ENCODE results near the gene MLN.

The MLN gene

DNA sequence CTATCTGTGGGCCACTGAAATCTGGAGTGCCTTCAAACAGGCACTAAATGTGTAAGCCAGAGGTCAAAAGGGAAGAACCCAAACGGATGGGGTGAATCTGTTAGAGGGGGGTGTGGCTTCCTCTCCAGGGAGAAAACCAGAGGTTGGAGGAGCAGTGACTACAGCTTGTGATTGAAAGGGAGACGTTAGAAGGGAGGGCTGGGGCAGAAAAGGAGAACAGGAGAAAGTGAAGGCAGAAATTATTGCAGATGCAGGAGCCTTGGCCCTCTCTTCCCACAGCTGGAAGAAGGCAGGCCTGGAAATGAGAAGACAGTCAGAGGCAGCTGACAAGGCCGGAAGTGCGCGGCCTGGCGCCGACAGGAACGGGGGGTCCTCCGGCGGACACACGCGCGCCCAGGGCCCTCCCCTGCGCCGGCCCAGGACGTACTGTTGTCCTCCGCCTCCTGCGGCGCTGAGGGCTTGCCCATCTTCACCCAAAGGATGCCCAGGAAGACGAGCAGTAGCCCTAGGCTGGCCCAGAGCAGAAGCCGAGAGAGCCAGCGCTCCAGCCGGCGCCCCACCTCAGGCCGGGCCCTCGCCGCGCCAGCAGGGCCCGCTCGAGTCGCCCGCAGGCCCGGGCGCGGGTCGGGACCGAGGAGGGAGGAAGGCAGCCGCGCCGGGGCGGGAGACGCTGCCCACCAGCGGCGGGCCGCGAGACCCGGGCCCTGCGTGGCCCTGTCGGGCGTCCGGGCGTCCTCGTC, 15.7 kb downstream of the MLN start:
- no peak for FAIRE-seq

DNA sequence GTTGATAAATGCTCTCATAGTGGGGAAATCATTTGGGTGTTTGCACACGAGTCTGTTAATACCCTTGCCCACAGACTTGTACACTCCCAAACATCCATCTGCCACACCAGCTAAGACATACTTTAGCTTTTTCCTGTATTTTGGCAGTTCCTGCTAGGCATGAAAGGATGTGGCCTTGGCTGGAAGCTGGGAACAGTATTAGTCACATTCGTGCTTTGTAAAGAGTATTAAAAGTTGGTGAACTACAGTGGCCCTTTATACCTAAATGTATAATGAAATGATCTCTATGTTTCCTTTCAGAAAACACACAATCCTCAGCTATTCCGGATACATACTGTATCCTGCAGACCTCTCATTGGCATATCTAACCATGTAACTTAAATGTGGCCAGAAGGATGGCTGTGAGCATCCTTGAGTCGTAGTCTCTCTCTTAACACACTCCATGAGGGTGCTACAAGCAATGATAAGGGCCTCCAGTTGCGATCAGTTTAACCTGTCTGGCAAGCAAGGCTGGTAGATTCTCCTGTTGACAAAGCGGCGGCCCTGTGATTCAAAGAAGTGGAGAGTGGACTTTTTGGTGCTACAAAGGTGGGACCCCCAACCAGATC, 16.4 kb downstream of the MLN start:
- FAIRE-seq = no peak

DNA sequence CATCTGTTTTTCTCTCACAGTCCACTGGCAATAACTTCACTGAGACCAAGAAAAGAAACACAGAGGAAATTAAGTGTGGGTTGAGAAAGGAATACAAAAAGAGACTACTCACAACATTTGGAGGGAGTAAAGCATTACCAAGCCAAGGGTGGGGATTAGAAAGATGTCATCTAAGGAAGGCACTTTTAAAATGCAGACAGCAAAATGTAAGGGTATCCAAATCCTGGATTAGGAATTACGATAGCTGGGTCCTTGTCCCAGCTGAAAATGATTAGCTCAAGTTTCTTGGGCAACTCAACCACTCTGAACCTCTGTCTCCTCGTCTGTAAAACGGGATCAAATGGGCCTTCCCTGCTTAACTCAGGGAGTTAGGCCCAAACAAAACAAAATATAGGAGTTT, 17.1 kb downstream of the MLN start:
- FAIRE-seq = no peak

DNA sequence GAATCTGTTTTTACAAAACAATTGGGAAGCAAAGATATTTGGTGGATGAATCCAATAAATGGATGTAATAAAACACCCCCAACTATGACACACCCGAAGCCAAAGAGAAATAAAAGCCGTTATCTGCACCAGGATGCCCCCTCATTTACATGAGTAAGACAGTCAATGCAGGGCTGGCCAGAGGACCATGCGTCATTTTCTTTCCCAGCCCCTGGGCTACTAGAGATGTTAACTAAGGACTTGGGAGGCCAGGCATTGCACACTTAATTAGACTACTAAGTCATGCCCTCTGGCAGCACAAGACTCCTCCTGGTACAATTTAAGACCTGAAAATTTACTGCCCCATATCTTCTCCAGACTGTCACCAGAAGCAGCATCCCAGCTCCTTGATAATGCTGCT, 18.0 kb downstream of the MLN start:
- FAIRE-seq = no peak

DNA sequence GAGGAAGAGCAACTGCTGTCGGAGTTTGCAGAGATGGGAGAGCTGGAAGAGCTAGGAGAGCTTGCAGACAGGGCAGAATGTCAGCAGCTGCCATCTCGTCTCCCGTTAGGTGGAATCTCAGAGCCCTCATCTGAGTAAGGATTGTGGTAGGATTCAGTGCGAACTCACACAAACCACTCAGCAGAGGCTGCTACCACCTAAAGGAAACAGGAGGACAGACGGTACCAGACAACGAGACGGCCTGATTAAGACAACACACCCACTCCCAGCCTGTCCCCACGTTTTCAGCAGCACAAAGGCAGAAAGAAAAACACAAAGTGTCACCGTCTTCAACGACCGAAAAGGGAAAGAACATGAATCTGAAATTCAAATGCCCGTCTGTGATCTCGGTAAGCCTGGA, 19.0 kb downstream of the MLN start:
- FAIRE-seq = no peak

DNA sequence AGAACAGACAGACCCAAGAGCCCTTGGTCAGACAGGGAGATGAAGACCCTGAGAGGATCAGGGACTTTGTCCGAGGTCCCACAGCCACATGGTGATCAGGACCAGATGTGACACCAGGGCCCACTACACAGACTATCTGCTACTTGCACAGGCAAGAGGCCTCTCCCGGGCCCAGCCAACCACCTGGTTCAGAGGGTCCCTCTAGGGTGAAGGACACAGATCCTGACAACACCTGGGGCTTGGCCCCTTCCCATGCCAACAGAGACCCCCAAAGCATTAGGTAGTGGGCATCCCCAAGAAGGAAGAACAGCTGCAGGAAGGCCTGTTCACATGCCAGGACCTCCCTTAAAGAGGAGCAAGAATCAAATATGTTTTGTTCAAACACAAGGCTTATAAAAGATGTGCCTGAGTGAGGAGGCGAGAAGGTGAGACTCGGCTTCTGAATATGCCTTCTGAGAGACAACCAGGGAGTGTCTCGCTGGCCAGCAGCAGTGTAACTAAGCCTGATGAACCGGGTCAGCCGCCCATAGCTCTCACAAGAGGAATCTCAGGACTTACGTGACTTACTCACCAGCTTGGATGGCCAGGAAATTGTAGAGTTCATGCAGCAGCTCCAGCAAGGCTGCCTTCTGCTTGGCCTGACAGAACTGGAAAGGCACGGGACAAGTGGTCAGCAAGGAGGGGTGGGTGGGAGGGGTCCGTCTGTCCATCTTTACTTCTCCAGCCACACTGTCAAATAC, 19.9 kb downstream of the MLN start:
- FAIRE-seq = no peak

DNA sequence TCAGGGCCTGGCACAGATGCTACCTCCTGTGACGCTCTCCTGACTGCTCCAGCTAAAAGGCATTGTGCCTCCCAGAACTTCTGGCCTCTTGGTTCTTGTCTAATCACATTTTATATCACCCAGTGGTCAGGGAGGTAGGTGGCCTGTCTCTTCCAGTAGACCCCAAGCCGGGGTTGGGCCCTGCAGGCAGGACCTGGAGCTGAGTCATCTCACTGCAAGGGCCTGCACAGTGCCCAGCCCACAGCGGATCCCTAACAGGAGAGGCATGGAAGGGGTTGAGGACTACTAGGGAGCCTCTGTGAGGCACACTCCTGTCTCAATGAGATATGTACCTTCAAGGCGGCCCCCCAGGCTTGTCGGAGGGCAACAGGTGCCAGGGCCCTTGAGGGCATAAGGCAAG, 21.2 kb downstream of the MLN start:
- no peak for FAIRE-seq

DNA sequence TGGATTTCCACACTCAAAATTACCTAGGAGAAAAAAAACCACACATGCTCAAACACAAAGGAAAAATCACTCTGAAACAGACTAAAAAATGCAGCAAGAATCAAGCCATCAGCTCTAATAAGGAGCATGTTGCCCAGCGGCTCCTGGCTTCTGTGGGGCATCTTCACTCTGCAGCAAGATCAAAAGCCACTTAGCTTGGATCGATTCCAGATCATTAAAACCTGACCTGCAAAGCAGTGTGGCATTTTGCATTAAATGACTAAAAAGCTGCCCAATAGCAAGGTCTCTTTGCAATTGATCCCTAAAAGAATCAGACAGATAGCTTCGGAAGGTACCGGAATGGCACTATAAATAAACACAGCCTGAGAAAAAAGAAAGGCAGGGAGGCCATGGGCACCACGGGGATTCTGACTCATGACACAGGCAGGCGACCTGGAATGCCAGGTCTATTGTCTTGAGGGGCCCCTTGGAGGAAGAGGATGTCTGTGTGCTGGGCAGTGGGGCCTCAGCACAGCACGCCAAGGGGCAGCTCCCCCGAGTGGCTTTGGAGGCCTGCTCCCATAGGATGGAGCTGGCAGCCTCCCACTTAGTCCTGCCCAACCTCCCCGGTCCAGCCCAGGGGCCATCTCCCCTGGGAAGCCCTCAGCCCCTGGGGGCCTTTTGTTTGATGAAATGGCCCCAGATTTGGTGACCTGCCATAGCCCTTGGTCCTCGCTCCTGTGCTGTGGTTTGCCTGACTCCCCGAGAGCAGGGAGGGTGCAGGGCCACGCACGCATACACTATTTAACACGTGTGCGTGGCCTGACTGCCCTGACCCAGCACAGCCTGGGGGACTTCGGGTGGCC, 22.4 kb downstream of the MLN start:
- FAIRE-seq = no peak

DNA sequence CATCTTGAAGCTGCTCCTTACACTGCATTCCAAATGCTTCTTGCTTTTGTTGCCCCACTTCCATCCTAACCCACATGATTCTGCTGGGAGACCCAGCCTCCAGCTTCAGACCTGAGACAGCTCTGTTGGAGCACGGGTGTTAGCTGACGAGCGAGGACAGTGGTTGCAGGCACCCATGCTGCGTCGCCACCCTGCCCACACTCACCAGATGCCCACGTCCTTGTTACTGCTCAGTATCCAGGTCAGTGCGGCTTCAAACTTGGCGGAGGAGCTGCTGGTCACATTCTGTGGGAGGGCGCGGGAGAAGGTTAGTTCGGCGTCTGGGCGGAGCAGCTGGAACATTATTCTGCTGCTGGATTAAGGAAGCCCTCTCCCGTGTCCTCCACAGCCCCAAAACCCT, 23.9 kb downstream of the MLN start:
- no peak for FAIRE-seq

DNA sequence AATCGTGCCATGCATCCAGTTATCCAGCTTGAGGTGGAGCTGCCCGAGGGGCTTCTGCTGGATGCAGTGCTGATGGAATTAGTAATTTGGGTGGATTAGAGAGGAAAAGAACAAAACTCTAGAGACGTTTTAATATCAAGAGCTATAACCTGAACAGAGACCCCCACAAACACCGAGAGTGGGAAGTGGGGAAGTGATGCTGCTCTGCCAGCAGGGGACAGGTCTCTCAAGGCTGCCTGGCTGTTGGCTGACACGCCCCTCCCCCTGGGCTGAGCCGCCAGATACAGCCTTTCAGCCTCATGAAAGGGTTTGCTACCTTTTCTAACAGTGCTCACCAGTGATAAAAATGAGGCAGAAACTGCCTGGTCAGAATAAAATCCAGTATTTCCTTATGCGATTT, 24.5 kb downstream of the MLN start:
- FAIRE-seq = no peak

DNA sequence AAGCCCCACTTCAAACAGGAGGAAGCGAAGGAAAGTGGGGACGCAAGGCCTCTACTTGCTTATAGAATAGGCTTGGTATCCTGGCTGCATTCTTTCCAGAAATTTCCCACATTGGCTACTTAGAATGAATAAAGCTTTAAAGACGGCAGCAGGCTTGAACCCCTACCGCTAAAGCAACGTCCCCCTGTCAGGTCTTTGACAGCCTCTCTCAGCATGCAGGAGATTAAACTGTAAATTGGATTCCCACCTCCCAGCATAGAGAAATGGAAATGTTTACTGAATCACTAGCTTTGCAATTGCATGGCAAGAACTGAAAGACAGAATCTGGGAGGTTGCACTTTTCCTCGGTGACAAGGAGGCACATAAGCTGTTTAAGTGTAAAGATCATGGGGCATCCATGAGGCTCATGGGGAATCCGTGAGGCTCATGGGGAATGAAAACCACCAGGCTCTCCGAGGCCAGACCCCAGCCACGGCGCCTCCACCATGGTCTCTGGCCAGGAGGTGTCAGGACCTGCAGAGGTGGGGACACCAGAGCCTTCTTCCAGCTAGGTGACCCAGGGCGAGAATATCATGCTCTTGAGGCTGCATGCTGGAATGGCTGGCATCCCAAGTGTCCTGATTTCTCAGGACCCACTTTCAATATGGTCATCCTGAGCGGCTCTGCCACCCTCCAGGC, 25.2 kb downstream of the MLN start:
- no peak for FAIRE-seq

DNA sequence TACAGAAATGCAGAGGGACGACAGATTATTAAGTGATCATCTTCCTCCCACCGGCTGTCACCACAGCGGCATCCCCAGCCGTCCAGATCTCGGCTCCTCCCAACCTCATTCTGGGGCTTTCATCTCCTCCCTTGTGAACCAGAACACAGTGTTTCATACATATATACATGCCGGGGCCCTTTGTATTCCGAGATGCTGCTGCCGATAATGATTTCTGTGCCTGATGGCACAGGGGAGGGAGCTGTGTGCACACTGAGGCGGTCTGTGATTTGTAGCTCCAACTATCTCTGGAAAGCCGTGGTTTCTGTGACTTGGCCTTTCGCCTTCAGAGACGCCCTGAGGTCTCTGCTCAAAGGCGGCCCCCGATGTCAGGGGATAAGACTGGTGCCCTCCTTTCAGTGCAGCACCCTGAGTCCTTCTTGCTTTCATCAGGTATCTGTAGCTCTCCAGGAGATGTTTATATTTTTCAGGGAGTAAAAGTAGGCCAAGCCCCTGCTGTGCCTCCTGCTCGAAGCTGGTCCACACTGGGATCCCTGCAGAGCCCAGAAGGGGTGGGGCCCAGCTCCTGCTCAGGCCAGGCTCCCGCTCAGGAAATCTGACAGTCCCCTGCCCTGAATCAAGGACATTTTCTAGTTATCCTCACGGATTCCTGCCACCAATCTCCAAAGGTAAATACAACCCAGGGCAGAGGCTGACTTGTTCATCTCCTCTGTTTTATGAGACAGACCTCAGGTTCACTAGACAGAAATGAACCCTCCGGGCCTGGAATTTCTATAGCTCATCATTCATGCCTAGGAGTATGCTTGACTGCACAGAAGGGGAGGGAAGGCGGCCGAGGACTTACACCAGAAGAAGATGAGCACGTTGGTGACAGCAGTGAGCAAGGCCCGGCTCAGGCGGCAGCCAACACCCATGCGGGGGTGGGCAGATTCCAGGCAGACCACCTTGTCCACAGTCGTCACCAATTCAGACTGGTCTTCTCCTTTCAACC, 26.1 kb downstream of the MLN start:
- no peak for FAIRE-seq

DNA sequence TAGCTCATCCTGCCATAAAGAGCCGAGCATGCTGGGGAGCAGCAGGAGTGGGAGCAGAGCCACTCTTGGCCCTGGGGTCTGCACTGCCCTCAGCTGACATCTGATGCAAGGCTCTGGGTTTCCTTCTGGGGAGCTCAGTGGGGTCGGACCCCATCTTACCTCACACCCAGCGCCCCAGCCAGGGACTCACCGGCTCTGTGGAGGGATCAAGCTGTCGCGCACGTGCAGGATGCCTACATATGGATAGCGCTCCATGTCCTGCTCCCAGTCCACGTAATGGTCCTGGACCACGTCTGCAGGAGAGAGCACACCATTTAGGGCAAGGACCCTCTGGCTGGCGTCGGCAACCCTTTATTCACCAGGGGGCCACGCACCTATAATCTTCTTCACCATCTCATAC, 27.0 kb downstream of the MLN start:
- FAIRE-seq = no peak

DNA sequence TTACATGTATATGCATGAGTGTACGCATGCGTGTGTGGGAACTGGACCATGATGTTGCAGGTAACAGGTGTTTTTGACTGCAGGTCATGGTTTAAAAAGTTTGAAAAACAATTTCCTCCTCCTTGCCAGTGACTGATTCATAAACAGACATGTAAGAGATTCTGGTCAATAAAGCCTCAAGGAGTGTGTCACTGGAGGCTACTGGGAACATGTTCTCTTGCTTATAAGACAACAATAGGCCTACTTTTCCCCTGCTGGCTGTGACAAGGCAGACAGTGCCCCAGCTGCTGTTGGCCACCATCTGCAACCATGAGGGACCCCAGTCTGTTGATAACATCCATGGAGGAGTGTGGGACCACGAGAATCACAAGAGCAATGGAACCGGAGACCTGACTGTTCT, 27.6 kb downstream of the MLN start:
- no peak for FAIRE-seq

DNA sequence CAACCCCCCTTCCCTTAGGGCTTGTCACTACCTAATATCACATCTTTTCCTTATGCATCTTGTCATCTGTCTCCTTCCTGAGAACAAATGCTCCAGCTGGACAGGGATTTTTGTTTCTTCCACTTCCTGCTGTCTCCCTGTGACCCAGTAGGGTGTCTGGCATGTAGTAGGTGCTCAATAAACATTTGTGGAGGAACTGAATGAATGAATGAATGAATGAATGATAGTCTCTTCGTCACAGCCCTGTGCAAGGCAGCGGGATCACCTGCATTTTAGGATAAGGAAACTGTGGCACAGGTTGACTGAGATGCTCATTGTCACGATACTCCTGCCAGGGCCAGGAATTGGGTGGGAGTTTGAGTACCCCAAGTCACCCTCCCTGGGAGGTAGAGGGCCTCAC, 29.0 kb downstream of the MLN start:
- FAIRE-seq = no peak

DNA sequence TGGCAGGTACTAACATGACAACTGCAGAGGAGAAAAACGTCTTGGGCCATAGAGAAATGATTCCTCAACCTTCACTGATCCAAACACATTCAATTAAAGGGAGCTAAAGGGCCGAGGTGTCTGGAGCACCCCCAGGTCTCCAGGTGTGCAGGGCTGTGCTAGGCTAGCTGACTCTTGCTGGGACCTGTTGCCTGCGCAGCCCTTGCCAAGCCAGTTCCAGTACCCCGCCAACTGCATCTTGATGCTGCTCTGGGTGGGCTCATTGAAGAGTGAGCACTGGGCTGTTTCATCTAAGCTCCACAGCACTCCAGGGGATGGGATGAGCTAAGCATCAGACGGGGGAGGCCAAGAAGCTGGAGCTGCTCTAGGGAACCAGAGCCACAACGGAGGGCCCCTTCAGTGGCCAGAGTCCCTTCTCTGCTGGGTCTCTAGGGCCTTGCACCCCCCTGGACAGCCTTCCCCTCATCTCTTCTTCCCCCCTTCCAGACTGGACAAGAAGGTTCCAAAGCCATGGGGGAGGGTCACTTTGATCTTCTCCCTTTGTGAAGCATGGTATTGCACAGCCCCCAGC, 30.8 kb downstream of the MLN start:
- no peak for FAIRE-seq

DNA sequence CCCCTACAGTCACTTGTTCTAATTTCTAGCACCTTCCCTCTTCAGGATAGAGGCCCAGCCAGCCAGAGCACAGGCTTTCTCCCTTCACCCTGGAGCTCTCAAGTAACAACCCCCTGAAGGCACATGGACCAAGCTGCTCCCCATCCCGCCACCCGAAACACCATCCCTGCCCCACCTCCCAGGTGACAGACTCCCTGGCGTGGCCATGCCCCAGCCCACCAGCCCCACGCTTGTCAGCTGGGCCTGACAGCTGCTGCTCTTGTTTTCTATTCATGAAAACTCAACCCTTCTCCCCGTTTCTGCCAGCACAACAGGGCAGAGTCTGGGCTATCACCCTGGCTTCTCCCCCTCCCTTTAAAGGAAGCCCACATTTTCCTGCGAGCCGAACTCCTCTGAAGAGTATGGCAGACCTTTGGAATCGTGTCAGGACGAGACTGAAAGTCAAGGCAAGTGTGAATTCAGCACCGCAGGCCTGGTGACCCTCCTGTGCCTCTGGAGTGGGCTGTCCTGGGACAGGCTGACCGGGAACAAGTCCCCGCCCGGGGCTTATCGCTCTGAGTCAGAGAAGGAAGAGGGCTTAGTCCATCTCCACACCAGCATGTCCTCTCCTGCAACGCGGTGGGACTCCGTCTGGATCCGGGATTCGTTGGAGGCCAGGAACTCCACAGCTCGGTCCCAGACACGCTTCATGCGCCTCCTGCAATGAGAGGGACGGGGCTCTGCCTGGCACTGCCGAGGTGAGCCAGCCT, 31.5 kb downstream of the MLN start:
- no peak for FAIRE-seq

DNA sequence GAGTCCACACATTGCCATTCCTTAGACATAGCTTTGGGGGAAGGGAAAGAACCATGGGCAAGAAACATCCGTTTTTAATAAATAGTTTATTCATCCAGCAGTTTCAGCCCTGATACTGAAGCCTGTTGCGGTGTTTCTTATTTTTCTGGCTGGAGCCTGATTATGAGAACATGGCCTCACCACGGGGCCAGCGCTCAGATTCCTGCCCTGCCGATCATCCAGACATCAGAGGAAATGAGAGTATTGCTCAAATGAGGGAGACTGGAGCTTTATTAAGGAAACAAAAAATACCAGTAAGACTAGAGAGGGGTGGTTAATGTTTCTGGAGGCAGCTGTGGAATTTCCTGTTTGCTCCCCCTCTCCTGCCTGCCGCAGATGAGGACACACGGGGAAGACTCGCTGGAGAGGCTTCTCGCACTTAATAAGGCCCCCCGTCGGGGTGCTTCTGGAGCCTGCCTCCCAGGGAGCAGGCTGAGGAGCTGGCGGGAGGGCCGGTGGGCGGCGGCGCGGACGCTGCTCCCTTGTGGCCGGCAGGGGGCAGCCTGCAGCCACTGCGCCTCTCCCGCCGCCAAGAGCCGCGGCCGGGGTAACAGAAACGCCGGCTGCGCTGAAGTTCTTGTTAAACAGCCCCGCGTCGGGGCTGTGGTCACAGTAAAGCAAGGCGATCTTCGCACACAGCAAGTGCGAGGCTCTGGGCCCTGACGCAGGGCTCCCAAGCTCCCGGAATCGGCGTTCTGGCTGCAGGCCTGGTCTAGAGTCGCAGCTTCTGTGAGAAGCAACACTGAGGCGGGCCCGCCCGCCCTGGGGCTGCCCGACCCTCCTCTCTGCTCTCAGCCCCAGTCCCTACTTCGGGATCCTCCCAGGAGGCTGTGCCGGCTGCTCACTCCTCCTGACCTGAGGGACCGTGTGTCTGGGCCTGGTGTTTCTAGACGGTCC, 32.4 kb downstream of the MLN start:
- FAIRE-seq = no peak

DNA sequence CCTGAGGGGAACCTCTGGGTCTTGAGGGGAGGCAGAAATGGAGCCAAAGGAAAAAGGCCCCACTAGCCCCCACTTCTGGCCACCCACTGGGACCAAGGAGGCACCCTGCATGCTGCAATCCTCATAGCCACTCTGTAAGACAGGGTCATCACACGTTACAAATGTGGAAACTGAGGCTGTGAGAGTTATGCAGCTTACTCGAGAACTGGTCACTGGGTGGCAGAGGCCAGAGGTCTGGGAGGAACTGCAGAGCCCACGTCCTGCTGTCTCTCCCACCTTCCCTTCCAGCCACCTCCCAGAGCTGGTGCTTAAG, 33.0 kb downstream of the MLN start:
- no peak for FAIRE-seq

Data from TTC549 (cell line).